Muscle layer of duodenum (tissue), 2 donors: ENCODE measurements around the gene KANK2.
"Not testable (repeated sequence)": the region's sequence is repeated elsewhere in the genome, so short reads cannot be mapped to it uniquely, and the experiment has no call there.

Source experiments
- H3K27ac ChIP-seq: one replicate; pipeline ENCODE4 v1.7.0; 2013; ENCODE audit warnings: mild to moderate bottlenecking, low read length
- H3K27me3 ChIP-seq: one replicate; pipeline ENCODE4 v1.7.0; 2013; ENCODE audit warnings: low read depth, mild to moderate bottlenecking, control low read depth, low read length
- H3K36me3 ChIP-seq, 2 donors: one replicate each; pipeline ENCODE4 v1.7.0; 2013; ENCODE audit warnings: low read length in 2 of 2, control low read depth in 1 of 2, mild to moderate bottlenecking in 1 of 2; ENCODE audit not compliant: insufficient read depth in 2 of 2, control insufficient read depth in 1 of 2
- H3K4me1 ChIP-seq, 2 donors: one replicate each; pipeline ENCODE4 v1.7.0; 2013; ENCODE audit warnings: low read length in 2 of 2, mild to moderate bottlenecking in 2 of 2, control low read depth in 1 of 2, moderate library complexity in 1 of 2; ENCODE audit not compliant: insufficient read depth in 2 of 2, control insufficient read depth in 1 of 2
- H3K4me3 ChIP-seq, 2 donors: one replicate each; pipeline ENCODE4 v1.7.0; 2013; ENCODE audit warnings: low read length in 2 of 2, low read depth in 1 of 2, mild to moderate bottlenecking in 1 of 2
- H3K9me3 ChIP-seq, 2 donors: one replicate each; pipeline ENCODE4 v1.7.0; 2013; ENCODE audit warnings: low read length in 2 of 2, control low read depth in 1 of 2, mild to moderate bottlenecking in 1 of 2; ENCODE audit not compliant: control insufficient read depth in 1 of 2
- donor health status: healthy.

Gene KANK2

DNA sequence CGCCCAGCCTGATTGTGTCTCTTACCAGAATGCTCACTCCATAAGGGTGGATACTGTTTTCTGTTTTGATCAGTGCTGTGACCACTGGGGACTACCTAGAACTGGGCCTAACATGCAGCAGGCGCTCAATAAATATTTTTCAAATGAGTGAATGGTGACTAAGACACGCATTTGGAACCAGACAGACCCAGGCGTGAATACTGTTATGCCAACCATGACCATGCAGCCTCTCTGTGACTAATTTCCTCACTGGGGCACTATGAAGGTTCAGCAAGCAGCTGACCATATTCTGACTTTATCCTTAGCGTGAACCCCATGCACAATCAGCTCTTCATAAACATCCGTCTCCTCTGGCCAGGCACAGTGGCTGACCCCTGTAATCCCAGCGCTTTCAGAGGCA, 28.8 kb downstream of the KANK2 start:
- Histone ChIP-seq H3K27me3 (no peaks in the 10 kb centered on the region), H3K4me3 (no peak overlapping the region), H3K27ac (no peak overlapping the region), H3K4me1 (peaks cover 0 to 35% of the 10 kb centered on the region in 2 donors), H3K9me3 (no peaks in the 10 kb centered on the region), H3K36me3 (peaks cover 35 to 72% of the 10 kb centered on the region in 2 donors)

DNA sequence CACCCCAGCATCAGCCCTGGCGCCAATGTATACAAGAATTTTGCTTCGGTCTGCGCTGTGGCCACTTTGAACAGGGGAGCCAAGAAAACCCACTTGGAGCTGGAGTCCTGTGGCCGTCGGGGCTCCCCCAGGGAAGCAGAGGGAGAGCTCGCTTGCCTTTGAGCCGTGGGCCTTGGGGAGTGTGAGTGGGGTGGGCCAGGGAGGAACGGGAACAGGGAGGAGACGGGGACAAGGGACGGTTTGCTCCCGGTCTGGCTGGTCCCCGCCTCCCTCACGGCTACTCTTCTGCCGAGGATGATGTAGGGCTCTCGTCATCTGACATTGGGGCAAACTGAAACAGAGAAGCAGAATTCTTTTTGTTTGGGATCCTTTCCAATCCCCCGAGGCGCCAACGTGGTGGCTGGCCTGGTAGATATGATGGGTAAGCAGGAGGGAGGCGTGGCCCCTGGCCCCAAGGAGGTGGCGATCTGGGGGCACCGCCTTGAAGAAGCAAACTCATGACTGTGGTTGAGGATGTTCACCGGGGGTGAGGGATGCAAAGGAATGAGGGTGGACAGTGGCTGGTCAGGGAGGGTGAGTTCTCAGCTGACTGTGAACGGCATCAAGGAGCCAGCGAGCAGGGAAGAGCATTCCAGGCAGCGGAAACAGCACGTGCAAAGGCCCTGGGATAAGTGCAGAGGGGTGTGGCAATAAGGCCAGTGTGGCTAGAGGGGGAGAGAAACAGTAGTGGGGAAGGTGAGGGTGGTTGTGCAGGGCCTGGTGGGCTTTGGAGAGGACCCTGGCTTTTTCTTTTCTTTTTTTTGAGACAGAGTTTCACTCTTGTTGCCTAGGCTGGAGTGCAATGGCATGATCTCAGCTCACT, 30.8 kb downstream of the KANK2 start:
- Histone ChIP-seq H3K36me3 (peaks cover 21 to 58% of the 10 kb centered on the region in 2 donors), H3K4me1 (peaks cover 0 to 35% of the 10 kb centered on the region in 2 donors), H3K9me3 (no peaks in the 10 kb centered on the region), H3K27ac (peak overlapping the region; percentile 45), H3K27me3 (no peaks in the 10 kb centered on the region), H3K4me3 (no peak overlapping the region)

DNA sequence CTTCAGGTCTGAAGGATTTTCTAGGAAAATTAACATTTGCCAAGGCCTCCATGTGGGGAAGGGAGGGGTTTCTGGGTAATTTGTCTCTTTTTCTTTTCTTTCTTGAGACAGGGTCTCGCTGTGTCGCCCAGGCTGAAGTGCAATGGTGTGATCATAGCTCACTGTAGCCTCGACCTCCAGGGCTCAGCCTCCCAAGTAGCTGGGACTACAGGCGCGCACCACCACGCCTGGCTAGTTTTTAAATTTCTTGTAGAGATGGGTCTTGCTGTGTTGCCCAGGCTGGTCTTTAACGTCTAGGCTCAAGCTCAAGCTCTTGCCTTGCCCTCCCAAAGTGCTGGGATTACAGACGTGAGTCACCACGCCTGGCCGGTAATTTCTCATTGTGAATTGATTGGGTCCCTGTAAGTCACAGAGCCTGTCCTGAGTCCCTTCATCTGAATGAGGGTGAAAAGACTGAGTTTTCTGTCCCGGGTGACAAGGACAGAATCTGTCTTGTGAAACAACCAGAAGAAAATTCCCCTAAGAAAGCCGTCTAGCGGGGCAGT, 31.8 kb downstream of the KANK2 start:
- H3K27ac ChIP-seq, result peak overlapping the region; percentile 45
- no peaks in the 10 kb centered on the region for H3K27me3 ChIP-seq
- H3K4me3 ChIP-seq, result no peak overlapping the region
- peaks cover 21 to 54% of the 10 kb centered on the region in 2 donors for H3K36me3 ChIP-seq
- H3K9me3 ChIP-seq, result no peaks in the 10 kb centered on the region
- H3K4me1 ChIP-seq, result peaks cover 0 to 29% of the 10 kb centered on the region in 2 donors

DNA sequence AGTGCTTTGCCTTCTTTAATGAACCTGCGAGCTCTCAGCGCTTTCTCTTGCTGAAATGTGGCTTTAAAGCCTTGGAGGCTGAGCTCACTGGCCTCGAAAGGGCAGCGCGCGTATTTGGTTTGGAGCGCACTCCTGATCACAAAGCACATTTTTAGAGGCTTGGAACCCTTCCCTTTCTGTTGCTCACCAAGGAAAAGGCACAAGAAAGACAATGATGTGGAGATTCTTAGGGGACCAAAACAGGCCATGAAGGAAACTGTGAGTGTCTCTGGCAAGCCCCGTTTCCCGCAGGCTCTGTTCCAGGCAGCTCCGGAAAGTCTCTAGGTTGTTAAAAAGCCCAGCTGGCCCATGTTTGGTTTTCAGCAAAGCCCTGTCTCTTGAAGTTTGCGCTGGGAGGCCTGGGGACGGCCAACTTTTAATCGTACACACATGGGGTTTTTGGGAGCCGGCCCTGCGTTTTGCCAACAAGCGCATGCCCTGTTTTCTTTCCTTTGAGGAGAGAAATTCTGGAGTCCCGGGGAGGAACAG, 32.4 kb downstream of the KANK2 start:
- Histone ChIP-seq H3K27ac (peak overlapping the region; percentile 45), H3K27me3 (no peaks in the 10 kb centered on the region), H3K36me3 (peaks cover 16 to 49% of the 10 kb centered on the region in 2 donors), H3K9me3 (no peaks in the 10 kb centered on the region), H3K4me3 (peak overlapping the region in 1 of 2 donors; percentile 33), H3K4me1 (peaks cover 0 to 27% of the 10 kb centered on the region in 2 donors)

DNA sequence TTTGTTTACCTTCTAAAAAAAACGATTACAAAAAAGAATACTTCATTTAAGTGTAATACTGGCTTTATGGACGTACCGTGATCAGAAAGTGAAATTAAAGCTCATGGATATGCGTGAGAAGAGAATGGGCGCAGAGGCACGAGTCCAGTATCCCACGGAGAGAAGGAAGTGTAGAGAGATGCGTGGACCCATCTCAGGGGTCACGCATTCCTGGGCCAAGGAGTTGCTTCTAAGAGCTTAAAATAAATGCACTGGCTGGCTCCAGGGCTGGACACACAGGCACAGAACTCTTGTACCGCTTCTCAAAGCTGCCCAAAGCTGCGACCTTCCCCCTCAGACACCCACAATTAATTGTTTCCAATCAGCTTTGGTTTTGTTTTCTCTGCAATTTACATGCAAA, 33.0 kb downstream of the KANK2 start:
- Histone ChIP-seq H3K9me3 (no peaks in the 10 kb centered on the region), H3K27me3 (no peaks in the 10 kb centered on the region), H3K36me3 (peaks cover 12 to 42% of the 10 kb centered on the region in 2 donors), H3K4me1 (peaks cover 0 to 26% of the 10 kb centered on the region in 2 donors), H3K4me3 (peak overlapping the region in 1 of 2 donors; percentile 33), H3K27ac (peak overlapping the region; percentile 45)

DNA sequence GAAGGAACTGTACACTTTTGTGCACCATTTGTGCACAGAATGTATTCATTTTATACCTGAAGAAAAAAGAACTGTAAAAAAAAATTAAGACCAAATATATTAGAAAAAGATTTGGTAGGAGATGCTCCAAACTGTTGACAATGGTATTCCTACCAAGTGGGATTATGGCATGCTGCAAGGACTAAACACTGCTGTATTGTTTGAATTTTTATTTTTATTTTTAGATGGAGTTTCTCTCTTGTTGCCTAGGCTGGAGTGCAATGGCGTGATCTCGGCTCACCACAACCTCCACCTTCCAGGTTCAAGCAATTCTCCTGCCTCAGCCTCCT, 36.9 kb downstream of the KANK2 start:
- peak overlapping the region in 1 of 2 donors; percentile 4 for H3K4me3 ChIP-seq
- not testable (repeated sequence) for H3K27me3 ChIP-seq, H3K27ac ChIP-seq, H3K9me3 ChIP-seq, H3K36me3 ChIP-seq
- H3K4me1 ChIP-seq, result peaks cover 0 to 30% of the 10 kb centered on the region in 2 donors

DNA sequence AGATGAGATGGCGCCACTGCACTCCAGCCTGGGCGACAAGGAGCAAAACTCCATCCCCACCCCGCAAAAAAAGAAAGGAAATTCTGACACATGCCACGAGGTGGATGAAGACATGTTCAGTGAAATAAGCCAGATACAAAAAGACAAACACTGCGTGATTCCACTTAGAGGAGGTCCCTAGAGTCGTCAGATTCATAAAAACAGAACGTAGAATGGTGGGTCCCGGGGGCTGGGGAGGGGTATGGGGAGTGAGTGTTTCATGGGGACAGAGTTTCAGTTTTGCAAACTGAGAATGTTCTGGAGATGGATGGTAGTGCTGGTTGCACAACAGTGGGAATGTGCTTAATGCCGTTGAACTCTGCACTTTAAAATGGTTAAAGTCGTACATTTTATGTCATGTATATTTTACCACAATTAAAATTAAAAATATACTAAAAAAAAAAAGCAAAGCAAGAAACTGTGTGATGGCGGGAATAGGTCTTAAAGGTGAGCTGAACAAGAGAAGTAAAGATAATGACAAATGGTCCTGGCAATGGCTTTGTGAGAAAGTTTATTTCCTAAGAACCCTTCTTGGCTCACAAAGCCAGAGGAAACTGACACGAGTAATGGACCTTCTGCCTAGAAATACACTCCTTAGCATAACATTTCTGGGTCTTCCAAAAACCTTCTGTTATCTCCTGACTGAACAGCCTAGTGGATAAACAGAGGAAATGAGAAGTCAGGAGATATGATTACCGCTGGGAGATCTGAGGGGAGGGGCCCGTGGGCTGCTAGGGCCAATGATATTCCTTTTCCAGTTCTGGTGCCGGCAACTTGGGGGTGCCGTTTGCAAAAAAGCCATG, 37.5 kb downstream of the KANK2 start:
- H3K27ac ChIP-seq, result no peak overlapping the region
- H3K36me3 ChIP-seq, result peaks cover 0 to 4% of the 10 kb centered on the region in 2 donors
- H3K4me3 ChIP-seq, result peak overlapping the region in 1 of 2 donors; percentile 4
- peaks cover 0 to 35% of the 10 kb centered on the region in 2 donors for H3K4me1 ChIP-seq
- no peaks in the 10 kb centered on the region for H3K9me3 ChIP-seq
- no peaks in the 10 kb centered on the region for H3K27me3 ChIP-seq

DNA sequence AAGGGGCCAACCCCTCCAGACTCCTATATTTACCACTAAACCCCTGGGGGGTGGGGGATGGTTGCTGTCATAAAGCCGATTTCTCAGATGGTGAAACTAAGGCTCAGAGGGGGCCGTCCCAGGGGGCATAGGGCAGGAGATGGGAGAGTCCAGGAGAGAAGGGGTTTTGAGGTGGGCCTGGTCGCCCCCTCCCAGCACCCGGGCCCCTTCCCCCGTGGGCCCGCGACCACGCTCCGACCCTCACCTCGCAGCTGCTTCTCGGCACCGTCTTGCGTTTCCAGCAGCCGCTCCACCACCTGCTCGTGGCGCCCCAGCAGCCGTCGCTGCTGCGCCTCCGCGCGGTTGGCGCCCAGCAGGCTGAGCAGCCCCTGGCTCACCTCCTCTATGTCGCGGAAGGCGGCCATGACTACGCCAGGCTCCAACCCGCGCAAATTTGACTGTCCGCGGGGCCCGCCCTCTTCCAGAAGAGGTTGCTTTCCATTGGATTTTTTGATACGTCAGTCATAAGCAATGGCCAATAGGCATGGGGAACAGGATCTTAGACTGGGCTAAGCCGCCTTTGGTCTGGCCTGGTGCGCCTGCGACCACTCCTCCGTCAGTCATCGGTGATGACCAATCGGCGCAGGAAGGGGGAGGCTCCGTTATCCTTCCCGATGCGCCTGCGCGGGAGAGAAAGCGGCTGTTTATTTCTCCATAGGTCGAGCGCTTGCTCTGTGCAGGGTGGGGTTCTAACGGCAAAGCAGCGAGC, 41.8 kb downstream of the KANK2 start, which contains the start of gene SPC24:
TSS of gene SPC24 (minus strand) at position 410 of the 748 bp plus-strand sequence. CDS start at position 404, 6 bp downstream.
- Histone ChIP-seq H3K4me3 (peak within 1 kb of the TSS; percentile 57 to 73), H3K9me3 (no peaks in the 10 kb centered on the region), H3K27me3 (no peaks in the 10 kb centered on the region), H3K4me1 (peaks cover 0 to 28% of the 10 kb centered on the region in 2 donors), H3K36me3 (no peaks in the 10 kb centered on the region), H3K27ac (peak within 1 kb of the TSS; percentile 14)

DNA sequence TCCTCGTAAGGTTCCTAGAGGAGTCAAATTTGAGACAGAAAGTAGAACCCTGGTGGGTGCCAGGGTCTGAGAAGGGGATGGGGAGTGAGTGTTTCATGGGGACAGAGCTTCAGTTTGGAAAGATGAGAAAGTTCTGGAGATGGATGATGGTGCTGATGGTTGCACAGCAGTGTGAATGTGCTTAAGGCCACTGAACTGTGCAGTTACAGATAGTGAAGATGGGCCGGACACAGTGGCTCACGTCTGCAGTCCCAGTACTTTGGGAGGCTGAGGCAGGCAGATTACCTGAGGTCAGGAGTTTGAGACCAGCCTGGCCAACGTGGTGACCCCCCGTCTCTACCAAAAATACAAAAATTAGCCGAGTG, 42.7 kb downstream of the KANK2 start:
- H3K27ac ChIP-seq, result no peak overlapping the region
- peak overlapping the region in 1 of 2 donors; percentile 57 for H3K4me3 ChIP-seq
- no peaks in the 10 kb centered on the region for H3K27me3 ChIP-seq
- H3K9me3 ChIP-seq, result no peaks in the 10 kb centered on the region
- peaks cover 0 to 24% of the 10 kb centered on the region in 2 donors for H3K4me1 ChIP-seq
- no peaks in the 10 kb centered on the region for H3K36me3 ChIP-seq

DNA sequence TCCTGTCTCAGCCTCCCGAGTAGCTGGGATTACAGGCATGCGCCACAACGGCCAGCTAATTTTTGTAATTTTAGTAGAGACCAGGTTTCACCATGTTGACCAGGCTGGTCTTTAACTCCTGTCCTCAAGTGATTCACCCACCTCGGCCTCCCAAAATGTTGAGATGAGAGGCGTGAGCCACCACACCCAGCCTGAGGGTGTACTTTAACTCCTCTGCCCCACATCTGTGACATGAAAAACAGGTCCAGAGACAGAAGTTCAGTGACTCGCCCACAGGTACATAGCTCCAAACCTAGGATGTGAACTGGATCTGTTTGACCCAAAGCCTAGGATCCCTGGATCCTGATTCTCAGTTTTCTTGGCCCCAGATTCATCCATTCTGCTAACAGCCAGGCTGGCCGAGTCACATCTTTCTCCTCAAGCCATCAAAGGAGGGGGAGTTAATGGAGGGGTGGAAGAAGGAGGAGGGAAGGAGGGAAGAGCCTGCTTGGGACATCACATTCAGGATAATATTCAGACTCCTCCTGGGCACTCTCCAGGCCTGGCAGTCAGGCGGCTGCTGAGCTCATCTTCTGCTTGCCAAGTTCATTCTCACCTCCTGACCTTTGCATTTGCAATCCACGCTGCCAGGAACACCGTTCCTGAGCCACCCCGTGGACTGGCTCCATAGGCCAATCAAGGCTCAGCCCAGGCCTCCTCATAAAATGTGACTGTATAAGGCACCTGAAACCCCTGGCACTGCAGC, 44.9 kb downstream of the KANK2 start:
- H3K4me3 ChIP-seq, result no peak overlapping the region
- H3K36me3 ChIP-seq, result no peaks in the 10 kb centered on the region
- peaks cover 0 to 15% of the 10 kb centered on the region in 2 donors for H3K4me1 ChIP-seq
- H3K27me3 ChIP-seq, result no peaks in the 10 kb centered on the region
- no peaks in the 10 kb centered on the region for H3K9me3 ChIP-seq
- H3K27ac ChIP-seq, result peak overlapping the region; percentile 90
